Measurements from ENCODE around the gene WDFY3. TPM values are rescaled to one million over a fixed set of nuclear protein-coding genes. Genes with fewer than 3 reads are reported as not detected.

WDFY3 gene
- total and polyA plus RNA-seq, 12 donors: 9.5 to 284 (median 85.0) TPM

DNA sequence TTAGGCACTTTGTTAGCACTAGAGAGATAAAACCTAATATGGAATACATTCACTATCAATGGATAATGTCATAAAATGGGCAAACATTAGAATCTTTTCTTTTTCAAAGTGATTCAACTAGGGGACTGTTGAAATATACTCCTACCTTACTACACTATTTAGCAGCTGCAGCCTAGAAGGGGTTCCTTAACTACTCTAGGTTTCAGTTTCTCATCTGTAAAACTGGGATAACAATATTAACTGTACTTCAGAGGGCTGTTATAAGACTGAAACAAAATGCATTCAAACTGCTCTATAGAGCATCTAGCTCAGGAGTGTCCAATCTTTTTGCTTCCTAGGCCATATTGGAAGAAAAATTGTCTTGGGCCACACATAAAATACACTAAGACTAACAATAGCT is 236.1 kb downstream of the WDFY3 start:
- intact Hi-C loops (cut with DNase I): no loop called here
- no peaks in the 10 kb centered on the region for H3K27me3 ChIP-seq
- H3K36me3 ChIP-seq (replicated peaks in 1 of 2): peaks cover 0 to 34% of the 10 kb centered on the region in 2 donors

DNA sequence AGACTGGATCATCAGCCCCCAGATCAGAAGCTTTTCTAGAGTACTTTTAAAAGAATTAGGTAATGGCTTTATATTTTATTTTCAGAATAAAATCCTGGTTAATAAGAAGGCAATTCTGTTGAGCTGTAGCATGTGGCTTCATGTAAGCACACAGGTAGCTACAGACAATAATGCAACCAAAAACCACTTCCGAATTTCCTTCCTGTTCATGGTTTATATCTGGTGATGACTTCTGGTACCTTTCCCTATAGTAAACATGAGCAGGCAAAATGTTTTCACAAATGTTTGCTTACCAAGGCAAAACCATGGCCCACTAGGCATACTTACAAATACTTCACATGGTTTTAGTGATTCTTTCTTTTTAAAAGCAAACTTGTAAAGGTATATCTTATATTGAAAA is 239.0 kb downstream of the WDFY3 start:
- Histone ChIP-seq H3K9me3 (replicated peaks in 1 of 3) (no peaks in the 10 kb centered on the region), H3K4me3 (no peak overlapping the region), H3K27ac (no peak overlapping the region), H3K4me1 (replicated peaks in 1 of 2) (peaks cover 0 to 8% of the 10 kb centered on the region in 2 donors), H3K36me3 (replicated peaks in 1 of 2) (peaks cover 0 to 19% of the 10 kb centered on the region in 2 donors), H3K27me3 (no peaks in the 10 kb centered on the region)
- no peak for TF ChIP-seq POLR2A (IDR thresholded peaks at IDR 0.05)
- TF ChIP-seq, protein P1, sequence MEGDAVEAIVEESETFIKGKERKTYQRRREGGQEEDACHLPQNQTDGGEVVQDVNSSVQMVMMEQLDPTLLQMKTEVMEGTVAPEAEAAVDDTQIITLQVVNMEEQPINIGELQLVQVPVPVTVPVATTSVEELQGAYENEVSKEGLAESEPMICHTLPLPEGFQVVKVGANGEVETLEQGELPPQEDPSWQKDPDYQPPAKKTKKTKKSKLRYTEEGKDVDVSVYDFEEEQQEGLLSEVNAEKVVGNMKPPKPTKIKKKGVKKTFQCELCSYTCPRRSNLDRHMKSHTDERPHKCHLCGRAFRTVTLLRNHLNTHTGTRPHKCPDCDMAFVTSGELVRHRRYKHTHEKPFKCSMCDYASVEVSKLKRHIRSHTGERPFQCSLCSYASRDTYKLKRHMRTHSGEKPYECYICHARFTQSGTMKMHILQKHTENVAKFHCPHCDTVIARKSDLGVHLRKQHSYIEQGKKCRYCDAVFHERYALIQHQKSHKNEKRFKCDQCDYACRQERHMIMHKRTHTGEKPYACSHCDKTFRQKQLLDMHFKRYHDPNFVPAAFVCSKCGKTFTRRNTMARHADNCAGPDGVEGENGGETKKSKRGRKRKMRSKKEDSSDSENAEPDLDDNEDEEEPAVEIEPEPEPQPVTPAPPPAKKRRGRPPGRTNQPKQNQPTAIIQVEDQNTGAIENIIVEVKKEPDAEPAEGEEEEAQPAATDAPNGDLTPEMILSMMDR (IDR thresholded peaks at IDR 0.05): no peak
- intact Hi-C loops (cut with DNase I): no loop called here
- WGBS, 4 donors: 76 to 95% (median 85%) methylated on average over 1 of the region's 1 CpG
- no peak for DNase-seq

More for the DNA sequence above, 236.1 kb downstream of the WDFY3 start:
- H3K4me1 ChIP-seq (replicated peaks in 1 of 2): no peaks in the 10 kb centered on the region
- no peak overlapping the region for H3K4me3 ChIP-seq
- H3K9me3 ChIP-seq (replicated peaks in 1 of 3): no peaks in the 10 kb centered on the region
- DNase-seq: no peak
- H3K27ac ChIP-seq: no peak overlapping the region
- TF ChIP-seq, protein P1 (IDR thresholded peaks at IDR 0.05): no peak
- no peak for TF ChIP-seq POLR2A (IDR thresholded peaks at IDR 0.05)

DNA sequence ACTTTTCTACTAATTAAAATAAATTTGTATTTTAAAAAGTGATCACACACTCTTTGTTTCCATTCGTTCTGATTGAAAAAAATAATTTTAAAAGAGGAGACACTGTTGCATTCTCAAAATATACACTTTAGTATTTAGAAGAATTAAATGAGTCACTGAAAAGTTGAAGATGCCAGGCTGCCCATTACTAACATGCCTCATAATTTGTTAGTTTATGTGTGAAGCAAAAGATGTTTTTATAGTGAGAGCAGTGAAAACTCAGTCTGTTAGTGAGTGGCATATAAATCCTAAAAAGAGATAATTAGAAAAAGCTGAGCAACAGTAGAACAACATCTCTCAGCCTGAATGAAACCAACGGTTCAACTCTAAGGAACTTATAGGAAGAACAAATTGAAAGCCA is 240.1 kb downstream of the WDFY3 start:
- H3K27me3 ChIP-seq: no peaks in the 10 kb centered on the region
- no peak overlapping the region for H3K4me3 ChIP-seq
- no peak overlapping the region for H3K27ac ChIP-seq
- no peak for DNase-seq
- no peak for TF ChIP-seq POLR2A (IDR thresholded peaks at IDR 0.05)
- TF ChIP-seq, protein P1 (IDR thresholded peaks at IDR 0.05): no peak
- peaks cover 0 to 13% of the 10 kb centered on the region in 2 donors for H3K36me3 ChIP-seq (replicated peaks in 1 of 2)
- peaks cover 0 to 11% of the 10 kb centered on the region in 2 donors for H3K4me1 ChIP-seq (replicated peaks in 1 of 2)
- intact Hi-C loops (cut with DNase I): no loop called here
- H3K9me3 ChIP-seq (replicated peaks in 1 of 3): no peaks in the 10 kb centered on the region
- 82 to 95% (median 90%) methylated on average over 2 of the region's 2 CpGs for WGBS, 4 donors

DNA sequence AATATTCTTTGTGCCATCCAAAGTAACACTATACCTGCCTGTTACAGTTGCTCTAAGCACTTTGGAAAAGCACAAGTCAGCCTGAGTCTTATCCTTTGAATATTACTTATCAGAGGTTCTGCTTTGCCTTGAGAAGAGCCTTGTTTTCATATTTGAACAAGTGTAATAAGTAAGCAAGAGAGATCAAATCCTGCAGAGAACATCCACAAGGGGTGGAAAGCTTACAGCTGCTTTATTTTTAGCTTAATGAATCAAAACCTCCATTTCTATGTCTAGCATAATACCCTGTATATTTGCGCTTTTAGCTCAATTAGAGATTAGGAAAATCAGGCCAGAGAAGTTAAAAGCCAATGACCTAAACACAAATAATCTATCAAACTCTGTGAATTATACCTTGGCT is 243.8 kb downstream of the WDFY3 start:
- 35 to 47% (median 42%) methylated on average over 1 of the region's 1 CpG for WGBS, 4 donors
- Histone ChIP-seq H3K27me3 (no peaks in the 10 kb centered on the region), H3K4me3 (no peak overlapping the region), H3K9me3 (replicated peaks in 1 of 3) (no peaks in the 10 kb centered on the region), H3K27ac (no peak overlapping the region), H3K4me1 (replicated peaks in 1 of 2) (peaks cover 0 to 11% of the 10 kb centered on the region in 2 donors), H3K36me3 (replicated peaks in 1 of 2) (peaks cover 0 to 34% of the 10 kb centered on the region in 2 donors)
- TF ChIP-seq, protein P1 (IDR thresholded peaks at IDR 0.05): no peak
- TF ChIP-seq POLR2A (IDR thresholded peaks at IDR 0.05): no peak
- intact Hi-C loops (cut with DNase I): no loop called here
- no peak for DNase-seq
